Left ventricle myocardium inferior (tissue), 1 donor: Measurements from ENCODE around the gene GRIN2A. TPM values are rescaled to one million over a fixed set of nuclear protein-coding genes. Genes with fewer than 3 reads are reported as not detected.

ENCODE experiments used
- DNase-seq: peaks from one replicate; pipeline ENCODE4 v3.0.0-alpha.2; 2020
- H3K27ac ChIP-seq: fragments of 200-600 bp; replicated peaks from 2 replicates; pipeline ENCODE4 v1.8.0; 2021
- H3K27me3 ChIP-seq: fragments of 200-600 bp; 2 replicates; pipeline ENCODE4 v1.8.0; 2021; ENCODE audit warnings: low read depth
- H3K36me3 ChIP-seq: fragments of 200-600 bp; 2 replicates; pipeline ENCODE4 v1.8.0; 2021
- H3K4me1 ChIP-seq: fragments of 200-600 bp; 2 replicates; pipeline ENCODE4 v1.8.0; 2021
- H3K4me3 ChIP-seq: fragments of 200-600 bp; 2 replicates; pipeline ENCODE4 v1.8.0; 2021; ENCODE audit warnings: mild to moderate bottlenecking, moderate library complexity
- H3K9me3 ChIP-seq: fragments of 200-600 bp; replicated peaks from 2 replicates; pipeline ENCODE4 v1.8.0; 2021
- intact Hi-C: fragments of 100-400 bp; cut with micrococcal nuclease; formaldehyde crosslinking; loops from one replicate; pipeline ENCODE4 v1.11.0; 2022
- total RNA-seq: library from RNA; stranded (reverse); fragmentation: NEBNext Ultra II Directional; extraction: Animal tissue kit (Norgen Biotek cat#: 25700); gene quantifications from one replicate; pipeline ENCODE4 v1.2.1, GENCODE V29; 2021
- TF ChIP-seq, protein P1 (sequence below): fragments of 200-600 bp; IDR thresholded peaks from 2 replicates; pipeline ENCODE4 v1.8.0; 2021; ENCODE audit warnings: antibody characterized with exemption, mild to moderate bottlenecking, borderline replicate concordance
- donor health status: DM: no; HTN: yes; CAD: no; lungs with severe emphysema.

Gene GRIN2A
- total RNA-seq, 1 donor from 2014 or later = 2.4 TPM

DNA sequence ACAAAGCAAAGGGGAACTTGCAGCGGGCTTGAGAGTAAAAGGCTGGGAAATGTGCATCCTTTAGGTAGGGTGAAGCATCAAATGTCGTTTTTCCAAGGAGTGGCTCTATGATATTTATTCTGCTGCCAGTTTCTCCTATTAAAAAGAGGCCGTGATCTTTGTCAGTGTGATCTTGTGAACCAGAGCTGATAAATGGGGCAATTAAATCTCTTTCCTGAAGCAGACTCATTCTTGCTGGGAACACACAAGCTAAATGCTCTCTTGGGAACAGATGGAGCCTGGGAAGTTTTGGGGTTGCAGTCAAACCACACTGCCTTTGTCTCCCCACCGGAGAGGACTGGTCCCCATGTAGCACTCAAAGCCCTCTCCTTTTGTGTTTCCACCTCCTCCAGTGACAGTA lies 408.9 kb downstream of the GRIN2A start:
- TF ChIP-seq, protein P1, sequence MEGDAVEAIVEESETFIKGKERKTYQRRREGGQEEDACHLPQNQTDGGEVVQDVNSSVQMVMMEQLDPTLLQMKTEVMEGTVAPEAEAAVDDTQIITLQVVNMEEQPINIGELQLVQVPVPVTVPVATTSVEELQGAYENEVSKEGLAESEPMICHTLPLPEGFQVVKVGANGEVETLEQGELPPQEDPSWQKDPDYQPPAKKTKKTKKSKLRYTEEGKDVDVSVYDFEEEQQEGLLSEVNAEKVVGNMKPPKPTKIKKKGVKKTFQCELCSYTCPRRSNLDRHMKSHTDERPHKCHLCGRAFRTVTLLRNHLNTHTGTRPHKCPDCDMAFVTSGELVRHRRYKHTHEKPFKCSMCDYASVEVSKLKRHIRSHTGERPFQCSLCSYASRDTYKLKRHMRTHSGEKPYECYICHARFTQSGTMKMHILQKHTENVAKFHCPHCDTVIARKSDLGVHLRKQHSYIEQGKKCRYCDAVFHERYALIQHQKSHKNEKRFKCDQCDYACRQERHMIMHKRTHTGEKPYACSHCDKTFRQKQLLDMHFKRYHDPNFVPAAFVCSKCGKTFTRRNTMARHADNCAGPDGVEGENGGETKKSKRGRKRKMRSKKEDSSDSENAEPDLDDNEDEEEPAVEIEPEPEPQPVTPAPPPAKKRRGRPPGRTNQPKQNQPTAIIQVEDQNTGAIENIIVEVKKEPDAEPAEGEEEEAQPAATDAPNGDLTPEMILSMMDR = no peak
- no peak for DNase-seq
- Histone ChIP-seq H3K9me3 (no peaks in the 10 kb centered on the region), H3K36me3 (no peaks in the 10 kb centered on the region), H3K27me3 (no peaks in the 10 kb centered on the region), H3K27ac (no peak overlapping the region), H3K4me1 (no peaks in the 10 kb centered on the region), H3K4me3 (no peak overlapping the region)
- intact Hi-C loops = no loop called here

DNA sequence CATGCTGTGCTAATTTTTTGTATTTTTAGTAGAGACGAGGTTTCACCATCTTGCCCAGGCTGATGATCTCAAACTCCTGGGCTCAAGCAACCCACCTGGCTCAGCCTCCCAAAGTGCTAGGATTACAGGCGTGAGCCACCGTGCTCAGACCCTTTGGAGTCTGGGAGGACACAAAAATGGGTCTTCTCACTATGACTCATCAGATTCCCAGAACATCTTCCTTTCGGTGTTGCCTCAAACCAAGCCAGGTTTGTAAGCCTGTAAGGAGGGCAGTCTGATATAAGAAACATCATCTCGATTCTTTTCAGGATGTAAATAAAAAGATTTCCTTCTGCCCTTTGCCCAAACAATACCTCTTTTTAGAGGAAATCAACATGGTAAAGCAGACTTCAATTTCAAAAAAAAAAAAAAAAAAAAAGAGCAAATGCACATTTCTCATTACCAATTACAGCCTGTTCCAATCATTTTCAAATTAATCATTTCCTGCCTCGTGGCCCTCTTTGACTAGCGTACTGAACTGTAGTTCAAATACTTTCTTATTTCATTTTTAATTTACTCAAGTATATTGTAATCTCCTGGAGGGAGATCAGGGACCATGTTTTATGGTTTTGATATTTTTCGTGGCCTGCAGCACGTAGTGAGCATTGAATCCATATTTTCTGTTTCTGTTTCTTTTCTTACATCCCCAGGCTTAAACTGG lies 409.6 kb downstream of the GRIN2A start:
- TF ChIP-seq, protein P1 = no peak
- Histone ChIP-seq H3K9me3 (no peaks in the 10 kb centered on the region), H3K27ac (no peak overlapping the region), H3K4me3 (no peak overlapping the region), H3K4me1 (no peaks in the 10 kb centered on the region), H3K27me3 (no peaks in the 10 kb centered on the region), H3K36me3 (no peaks in the 10 kb centered on the region)
- no peak for DNase-seq
- intact Hi-C loops = no loop called here

DNA sequence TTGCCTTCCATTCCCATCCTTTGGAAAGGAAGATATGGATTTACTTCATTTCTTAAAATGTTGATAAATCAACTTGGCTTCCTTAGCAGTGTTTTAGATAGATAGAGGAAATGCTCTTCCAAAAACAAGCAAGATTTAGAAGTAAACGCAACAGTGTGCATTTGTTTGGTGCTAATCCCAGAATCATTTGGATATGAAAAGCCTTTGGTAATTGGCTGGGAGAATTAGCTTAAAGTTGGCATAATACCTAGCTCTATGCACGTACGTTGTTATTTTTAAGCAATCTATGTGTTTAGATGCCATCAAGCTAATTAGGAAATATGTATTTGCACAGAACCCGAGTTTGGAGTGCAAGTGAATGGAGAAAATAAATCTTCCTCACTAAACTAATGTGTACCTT lies 415.3 kb downstream of the GRIN2A start:
- no peaks in the 10 kb centered on the region for H3K27me3 ChIP-seq
- TF ChIP-seq, protein P1 = no peak
- H3K4me1 ChIP-seq = no peaks in the 10 kb centered on the region
- no peak overlapping the region for H3K27ac ChIP-seq
- no peaks in the 10 kb centered on the region for H3K9me3 ChIP-seq
- DNase-seq = no peak
- H3K36me3 ChIP-seq = no peaks in the 10 kb centered on the region
- no peak overlapping the region for H3K4me3 ChIP-seq
- intact Hi-C loops = no loop called here

DNA sequence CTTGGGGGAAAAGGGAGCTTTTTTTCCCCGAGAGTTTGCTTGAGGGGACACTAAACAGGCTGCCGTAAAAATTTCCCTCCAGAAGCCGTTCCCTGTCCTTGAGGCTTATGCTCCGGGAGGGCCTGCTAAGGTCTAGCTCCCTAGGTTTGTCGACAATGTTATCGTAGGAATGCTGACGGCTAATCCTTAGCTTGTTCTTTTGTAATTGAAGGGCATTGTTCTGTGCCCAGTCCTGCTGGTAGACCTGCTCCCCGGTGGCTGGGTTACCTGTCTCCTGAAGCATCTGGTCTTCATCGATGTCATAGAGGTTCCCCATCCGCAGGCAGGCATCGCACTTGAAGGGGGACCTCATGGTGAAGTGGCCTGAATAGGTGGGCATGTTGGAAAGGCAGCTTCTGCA lies 418.7 kb downstream of the GRIN2A start:
- TF ChIP-seq, protein P1 = no peak
- H3K27ac ChIP-seq = no peak overlapping the region
- no peaks in the 10 kb centered on the region for H3K4me1 ChIP-seq
- no peaks in the 10 kb centered on the region for H3K27me3 ChIP-seq
- intact Hi-C loops = no loop called here
- DNase-seq = no peak
- H3K9me3 ChIP-seq = no peaks in the 10 kb centered on the region
- no peak overlapping the region for H3K4me3 ChIP-seq
- H3K36me3 ChIP-seq = no peaks in the 10 kb centered on the region

DNA sequence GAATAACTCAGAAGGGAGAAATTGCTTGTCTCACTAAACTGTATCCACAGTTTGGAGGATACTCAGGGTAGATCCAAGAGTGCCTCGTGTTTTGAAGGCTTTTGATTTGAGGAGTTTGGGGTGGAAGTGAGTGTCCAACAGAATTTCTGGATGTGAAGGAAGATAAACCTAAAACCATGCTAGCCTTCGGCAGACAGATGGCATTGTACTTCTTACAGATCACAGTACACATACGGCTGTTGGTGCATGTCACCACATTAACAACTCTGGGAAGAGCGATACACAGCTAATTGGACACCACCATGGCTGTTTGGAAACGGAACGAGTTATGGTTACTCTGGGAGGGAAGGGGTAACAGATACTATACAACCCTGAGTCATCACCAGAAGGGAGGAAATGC lies 420.4 kb downstream of the GRIN2A start:
- H3K27ac ChIP-seq = no peak overlapping the region
- no peaks in the 10 kb centered on the region for H3K36me3 ChIP-seq
- no peaks in the 10 kb centered on the region for H3K4me1 ChIP-seq
- no peak for DNase-seq
- H3K4me3 ChIP-seq = no peak overlapping the region
- no peaks in the 10 kb centered on the region for H3K9me3 ChIP-seq
- intact Hi-C loops = no loop called here
- TF ChIP-seq, protein P1 = no peak
- H3K27me3 ChIP-seq = no peaks in the 10 kb centered on the region

DNA sequence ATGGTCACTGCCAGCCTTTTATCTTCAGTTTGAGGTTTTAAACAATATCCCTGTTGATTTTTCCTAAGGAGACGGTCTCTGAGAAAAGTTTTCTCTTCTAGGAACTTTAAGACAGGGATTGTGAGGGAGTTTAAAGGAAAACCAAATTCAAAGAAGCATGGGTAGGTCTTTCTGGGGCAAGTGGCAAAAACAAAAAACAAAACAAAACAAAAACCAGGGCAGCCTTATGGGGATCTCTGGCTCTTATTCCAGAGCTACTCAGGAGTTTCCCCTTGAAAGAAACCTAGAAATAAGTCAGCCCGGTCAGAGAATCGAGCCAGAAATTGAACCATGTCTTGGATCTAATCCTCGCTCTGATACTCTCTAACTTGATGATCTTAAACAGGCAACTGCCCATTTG lies 424.5 kb downstream of the GRIN2A start:
- no peak for DNase-seq
- H3K4me3 ChIP-seq = no peak overlapping the region
- no peaks in the 10 kb centered on the region for H3K27me3 ChIP-seq
- H3K9me3 ChIP-seq = no peaks in the 10 kb centered on the region
- TF ChIP-seq, protein P1 = no peak
- intact Hi-C loops = no loop called here
- H3K4me1 ChIP-seq = peaks cover 5% of the 10 kb centered on the region
- no peak overlapping the region for H3K27ac ChIP-seq
- no peaks in the 10 kb centered on the region for H3K36me3 ChIP-seq
